Measurements from ENCODE around the gene LDB1.

GRCh38 chr10:102140913-102141540 is 20.9 kb upstream of the LDB1 start:
- TF ChIP-seq CTCF (IDR thresholded peaks at IDR 0.05) (no peak), REST (IDR thresholded peaks at IDR 0.05; ENCODE audit: insufficient read depth in 1 of 2, low read depth in 2 of 2, low read length in 1 of 2) (no peak)

All from Panc1 (cell line).